Left lung (tissue), 10 donors: Measurements from ENCODE around the gene AKR1D1. TPM values are rescaled to one million over a fixed set of nuclear protein-coding genes. Genes with fewer than 3 reads are reported as not detected.

Experiments used
- ATAC-seq: fragments of 200-7000 bp; cut with Tn5 transposase; one replicate; pipeline ENCODE4 v1.9.1; 2020; ENCODE audit warnings: moderate library complexity
- DNase-seq, 4 donors: peaks; one replicate each; pipeline ENCODE4 v3.0.0-alpha.2; 2013 to 2020
- H3K27ac ChIP-seq, 2 donors: fragments of 200-600 bp; sonication (generic) in 1 of 2; one replicate each; pipeline versions ENCODE4 v1.5.0 to v1.8.0; 2020 to 2021
- H3K27me3 ChIP-seq, 2 donors: fragments of 200-600 bp; sonication (generic) in 1 of 2; one replicate each; pipeline versions ENCODE4 v1.5.0 to v1.8.0; 2020 to 2021
- H3K36me3 ChIP-seq, 2 donors: fragments of 200-600 bp; sonication (generic) in 1 of 2; one replicate each; pipeline versions ENCODE4 v1.5.0 to v1.8.0; 2020 to 2021
- H3K4me1 ChIP-seq, 2 donors: fragments of 200-600 bp; one replicate each; pipeline ENCODE4 v1.8.0; 2021
- H3K4me3 ChIP-seq, 2 donors: fragments of 200-600 bp; sonication (generic) in 1 of 2; one replicate each; pipeline versions ENCODE4 v1.5.0 to v1.8.0; 2020 to 2021; ENCODE audit warnings: mild to moderate bottlenecking in 1 of 2
- H3K9me3 ChIP-seq, 2 donors: fragments of 200-600 bp; sonication (generic) in 1 of 2; one replicate each; pipeline versions ENCODE4 v1.5.0 to v1.8.0; 2020 to 2021
- CTCF ChIP-seq, 2 donors: fragments of 200-600 bp; sonication (generic) in 1 of 2; IDR thresholded peaks; one replicate each; pipeline versions ENCODE4 v1.5.0 to v1.8.0; 2021; ENCODE audit warnings: antibody characterized with exemption in 2 of 2
- intact Hi-C, 2 donors: fragments of 100-400 bp; cut with DNase I; formaldehyde crosslinking; loops; one replicate each; pipeline versions ENCODE4 v1.11.2 to v1.14.2; 2022
- polyA plus RNA-seq, 6 donors: library from polyadenylated mRNA; unstranded; fragments of 120-200 nt; gene quantifications; one replicate each; pipeline ENCODE4 v1.2.1, GENCODE V29; 2013; ENCODE audit not compliant: insufficient read length in 6 of 6
- total RNA-seq, 2 donors: library from RNA; stranded (reverse); fragmentation: NEBNext Ultra II Directional; extraction: Animal tissue kit (Norgen Biotek cat#: 25700); gene quantifications; one replicate each; pipeline ENCODE4 v1.2.1, GENCODE V29; 2021
- donor health status: DM: no; HTN: yes; CAD: no.
- donor health status: DM: no; HTN: no; CAD: no.

AKR1D1 gene
- total and polyA plus RNA-seq, 8 donors = 0.11 to 0.17 (median 0.14) TPM; not detected in 5

DNA sequence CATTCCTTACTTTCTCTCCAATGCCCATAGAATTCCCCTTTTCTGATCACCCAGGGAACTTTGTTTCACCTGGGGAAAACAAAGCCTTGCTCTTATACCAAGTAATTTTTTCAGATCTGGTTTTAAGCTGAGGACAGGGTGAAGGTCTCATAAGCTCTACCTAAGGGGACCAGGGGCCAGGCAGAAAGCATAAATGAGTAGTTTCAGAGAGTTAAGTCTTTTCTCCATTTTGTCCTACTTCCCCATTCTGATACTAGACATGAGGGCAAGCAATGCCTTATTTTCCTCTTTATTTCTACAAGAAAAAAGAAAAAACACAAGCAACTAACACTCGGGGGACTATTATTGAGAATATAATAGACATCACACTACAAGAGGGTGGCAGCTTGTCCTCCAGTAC lies 2.9 kb downstream of the AKR1D1 start:
- no peaks in the 10 kb centered on the region for H3K4me1 ChIP-seq
- intact Hi-C loops = no loop called here
- TF ChIP-seq CTCF (IDR thresholded peaks at IDR 0.05) = no peak
- H3K4me3 ChIP-seq = no peak overlapping the region
- no peaks in the 10 kb centered on the region for H3K27me3 ChIP-seq
- no peak overlapping the region for H3K27ac ChIP-seq
- no peaks in the 10 kb centered on the region for H3K36me3 ChIP-seq
- DNase-seq (no peak), ATAC-seq (no peak)
- H3K9me3 ChIP-seq = peaks cover 0 to 6% of the 10 kb centered on the region in 2 donors

- DNase-seq (no peak), ATAC-seq (no peak)
- no peak for TF ChIP-seq CTCF (IDR thresholded peaks at IDR 0.05)
- no peaks in the 10 kb centered on the region for H3K36me3 ChIP-seq
- no peaks in the 10 kb centered on the region for H3K4me1 ChIP-seq
- no peaks in the 10 kb centered on the region for H3K27me3 ChIP-seq
- no peak overlapping the region for H3K4me3 ChIP-seq
- H3K9me3 ChIP-seq = no peaks in the 10 kb centered on the region
- intact Hi-C loops = no loop called here
- H3K27ac ChIP-seq = no peak overlapping the region
These were observed 5.6 kb downstream of the AKR1D1 start for GRCh38 chr7:138081868-138082267.

- H3K4me3 ChIP-seq = no peak overlapping the region
- no peak overlapping the region for H3K27ac ChIP-seq
- no peaks in the 10 kb centered on the region for H3K9me3 ChIP-seq
- DNase-seq (no peak), ATAC-seq (no peak)
- H3K36me3 ChIP-seq = no peaks in the 10 kb centered on the region
- H3K4me1 ChIP-seq = no peaks in the 10 kb centered on the region
- no peak for TF ChIP-seq CTCF (IDR thresholded peaks at IDR 0.05)
- no peaks in the 10 kb centered on the region for H3K27me3 ChIP-seq
- intact Hi-C loops = no loop called here
These were observed 7.6 kb downstream of the AKR1D1 start for GRCh38 chr7:138083859-138084258.

DNA sequence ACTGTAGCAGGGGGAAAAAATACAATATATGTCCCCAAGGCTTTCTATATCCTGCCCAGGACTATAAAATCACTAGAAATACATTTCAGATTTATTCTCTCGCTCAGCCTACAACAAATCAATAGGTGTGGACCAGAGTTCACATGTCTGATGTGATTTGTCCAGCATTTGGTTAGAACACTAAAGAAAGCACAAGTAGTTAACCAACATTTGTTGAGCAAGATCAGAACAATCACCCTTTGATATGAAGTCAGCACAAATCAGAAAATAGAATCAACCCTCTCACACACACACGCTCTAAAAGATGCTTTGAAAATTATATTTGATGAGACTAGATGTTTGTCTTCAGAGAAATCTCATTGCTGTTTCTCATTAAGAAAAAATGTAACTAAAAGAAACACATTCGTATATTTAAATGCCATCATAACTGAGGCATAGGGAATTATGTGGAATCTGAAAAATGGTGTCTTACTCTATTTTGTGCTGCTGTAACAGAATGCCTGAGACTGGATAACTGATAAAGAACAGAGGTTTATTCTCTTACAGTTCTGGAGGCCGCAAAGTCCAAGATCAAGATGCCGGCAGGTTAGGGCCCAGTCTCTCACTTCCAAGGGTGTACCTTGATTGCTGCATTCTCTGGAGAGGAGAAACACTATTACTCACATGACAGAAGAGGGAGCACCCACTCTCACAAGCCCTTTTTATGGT lies 10.5 kb downstream of the AKR1D1 start:
- intact Hi-C loops = no loop called here
- ATAC-seq (no peak), DNase-seq (no peak)
- no peak for TF ChIP-seq CTCF (IDR thresholded peaks at IDR 0.05)
- Histone ChIP-seq H3K9me3 (no peaks in the 10 kb centered on the region), H3K36me3 (no peaks in the 10 kb centered on the region), H3K27me3 (no peaks in the 10 kb centered on the region), H3K4me1 (no peaks in the 10 kb centered on the region), H3K27ac (no peak overlapping the region), H3K4me3 (no peak overlapping the region)

DNA sequence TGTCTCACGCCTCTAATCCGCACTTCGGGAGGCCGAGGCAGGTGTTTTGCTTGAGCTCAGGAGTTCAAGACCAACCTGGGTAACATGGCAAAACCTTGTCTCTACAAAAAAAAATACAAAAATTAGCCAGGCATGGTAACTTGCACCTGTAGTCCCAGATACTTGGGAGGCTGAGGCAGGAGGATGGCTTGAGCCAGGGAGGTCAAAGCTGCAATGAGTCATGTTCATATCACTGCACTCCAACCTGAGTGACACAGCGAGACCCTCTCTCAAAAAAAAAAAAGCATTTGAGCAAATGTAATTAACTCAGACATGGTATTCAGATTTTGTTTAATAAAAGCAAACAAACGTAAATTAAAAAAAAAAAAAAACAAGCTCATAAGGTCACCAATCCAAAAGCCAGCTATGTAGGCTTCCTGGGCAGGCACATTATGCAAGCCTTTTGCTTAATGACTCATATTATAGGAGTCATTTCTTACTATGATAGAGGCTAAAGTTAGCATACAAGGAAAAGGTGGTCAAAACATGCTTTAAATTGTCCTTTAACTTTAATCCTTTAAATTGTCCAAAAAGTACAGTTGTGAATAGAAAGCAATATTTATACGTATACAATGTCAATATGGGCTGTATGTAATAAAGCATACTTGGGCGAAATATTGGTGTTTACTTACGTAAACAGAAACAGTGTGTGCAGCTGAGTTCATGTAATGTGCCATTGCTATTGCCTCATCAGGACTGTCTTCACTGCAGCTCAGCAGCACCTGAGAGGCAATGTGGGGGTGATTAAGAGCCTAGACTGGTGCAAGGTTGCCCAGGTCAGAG lies 13.0 kb downstream of the AKR1D1 start:
- Histone ChIP-seq H3K9me3 (no peaks in the 10 kb centered on the region), H3K27me3 (no peaks in the 10 kb centered on the region), H3K4me3 (no peak overlapping the region), H3K27ac (no peak overlapping the region), H3K4me1 (no peaks in the 10 kb centered on the region), H3K36me3 (no peaks in the 10 kb centered on the region)
- intact Hi-C loops = no loop called here
- no peak for TF ChIP-seq CTCF (IDR thresholded peaks at IDR 0.05)
- no peak for ATAC-seq
- DNase-seq = no peak
